ENCODE data around the gene DCPS.

Gene DCPS

GRCh38 chr11:126329644-126330211 is 25.9 kb downstream of the DCPS start:
- no peak for DNase-seq

- DNase-seq = no peak
These were observed 27.4 kb downstream of the DCPS start for GRCh38 chr11:126331286-126331685.

GRCh38 chr11:126332221-126332711 is 28.4 kb downstream of the DCPS start:
- DNase-seq = no peak

- no peak for DNase-seq
These were observed 29.3 kb downstream of the DCPS start for GRCh38 chr11:126333142-126333541.

GRCh38 chr11:126334659-126335462 is 31.0 kb downstream of the DCPS start:
- DNase-seq = no peak

GRCh38 chr11:126335463-126335760 is 31.6 kb downstream of the DCPS start:
- no peak for DNase-seq

GRCh38 chr11:126336138-126336541 is 32.3 kb downstream of the DCPS start:
- no peak for DNase-seq

- no peak for DNase-seq
These were observed 32.8 kb downstream of the DCPS start for GRCh38 chr11:126336671-126337101.

- no peak for DNase-seq
These were observed 33.2 kb downstream of the DCPS start for GRCh38 chr11:126337126-126337473.

- DNase-seq = no peak
These were observed 33.8 kb downstream of the DCPS start for GRCh38 chr11:126337474-126338241.

GRCh38 chr11:126338346-126339055 is 34.6 kb downstream of the DCPS start:
- DNase-seq = no peak

GRCh38 chr11:126339073-126339862 is 35.4 kb downstream of the DCPS start:
- no peak for DNase-seq

- no peak for DNase-seq
These were observed 36.1 kb downstream of the DCPS start for GRCh38 chr11:126339863-126340434.

- no peak for DNase-seq
These were observed 37.2 kb downstream of the DCPS start for GRCh38 chr11:126340960-126341606.

- no peak for DNase-seq
These were observed 37.9 kb downstream of the DCPS start for GRCh38 chr11:126341760-126342161.

- no peak for DNase-seq
These were observed 39.2 kb downstream of the DCPS start for GRCh38 chr11:126343051-126343450.

- no peak for DNase-seq
These were observed 40.6 kb downstream of the DCPS start for GRCh38 chr11:126344141-126345080.

- no peak for DNase-seq
These were observed 41.4 kb downstream of the DCPS start for GRCh38 chr11:126345283-126345682.

GRCh38 chr11:126345759-126346585 is 42.1 kb downstream of the DCPS start:
- no peak for DNase-seq

GRCh38 chr11:126346586-126346940 is 42.7 kb downstream of the DCPS start:
- DNase-seq = no peak
